GM12874 (cell line): ENCODE data around the gene TPBG.

Experiments
- CTCF ChIP-seq: IDR thresholded peaks from 2 replicates; pipeline ENCODE4 v1.5.1; 2011; ENCODE audit warnings: low read depth, mild to moderate bottlenecking, control low read depth, low read length, moderate library complexity; ENCODE audit not compliant: insufficient read depth

TPBG gene

DNA sequence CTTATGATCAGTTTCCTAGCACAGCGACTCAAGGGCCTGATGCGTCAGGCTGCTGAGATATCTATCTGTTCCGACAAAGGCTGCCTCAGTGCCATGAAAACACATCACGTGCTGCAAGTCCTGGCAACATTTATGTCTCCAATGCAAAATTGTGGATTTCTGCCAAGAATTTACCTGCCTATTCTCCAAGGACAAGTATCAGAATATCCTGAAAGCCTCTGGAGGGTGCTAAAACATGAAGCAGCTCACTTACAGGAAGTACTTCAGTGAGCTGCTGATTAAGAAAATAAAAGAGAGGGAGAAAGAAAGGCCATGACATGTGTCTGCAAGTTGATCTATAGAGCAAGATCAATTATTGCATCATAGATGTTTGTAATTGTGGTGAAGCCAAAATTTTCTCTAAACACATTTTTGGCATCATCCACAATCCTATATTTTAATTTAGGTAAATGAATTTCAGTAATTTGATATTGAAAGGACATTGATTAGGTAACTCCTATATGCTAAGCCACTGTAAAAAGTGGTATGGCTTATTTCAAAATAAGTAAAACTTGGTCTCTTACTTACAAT is 25.8 kb upstream of the TPBG start:
- no peak for TF ChIP-seq CTCF

DNA sequence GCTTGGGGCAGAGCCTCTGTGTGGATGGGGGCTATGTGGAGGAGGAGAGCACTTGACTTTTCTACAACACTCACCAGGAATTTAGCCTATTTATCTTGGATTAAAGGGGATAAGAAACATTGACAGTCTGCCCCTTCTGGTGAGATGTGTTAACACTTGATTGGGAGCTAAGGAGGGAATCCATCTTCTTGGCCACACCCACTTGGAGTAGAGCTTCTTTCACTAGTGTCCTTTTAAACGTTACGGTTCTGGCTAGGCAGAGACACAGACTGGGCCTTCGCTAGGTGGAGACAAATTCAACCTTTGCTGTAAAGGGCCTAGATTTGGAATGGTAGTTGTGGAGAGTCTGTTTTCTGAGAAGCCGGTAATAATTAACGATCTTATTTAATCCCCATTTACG is 15.5 kb upstream of the TPBG start:
- TF ChIP-seq CTCF = no peak

DNA sequence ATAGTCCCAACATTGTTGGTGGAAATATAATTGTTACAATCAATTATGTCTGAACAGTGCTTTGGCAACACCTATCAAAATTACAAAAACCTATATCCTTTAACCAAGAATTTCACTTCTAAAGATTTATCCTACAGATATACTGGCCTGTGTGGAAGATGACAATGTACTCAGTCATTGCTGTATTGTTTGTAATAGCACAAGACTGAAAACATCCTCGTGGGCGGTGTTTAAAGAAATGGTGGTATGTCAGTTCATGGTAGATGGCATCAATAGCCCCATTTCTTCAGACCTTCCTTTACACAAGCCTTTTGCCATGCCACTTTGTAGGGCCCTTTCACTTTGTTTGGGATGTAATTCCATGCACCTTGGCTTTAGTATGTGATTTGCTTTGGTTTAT is 9.8 kb upstream of the TPBG start:
- no peak for TF ChIP-seq CTCF

GRCh38 chr6:82360552-82360951 is 3.1 kb upstream of the TPBG start:
- no peak for TF ChIP-seq CTCF

DNA sequence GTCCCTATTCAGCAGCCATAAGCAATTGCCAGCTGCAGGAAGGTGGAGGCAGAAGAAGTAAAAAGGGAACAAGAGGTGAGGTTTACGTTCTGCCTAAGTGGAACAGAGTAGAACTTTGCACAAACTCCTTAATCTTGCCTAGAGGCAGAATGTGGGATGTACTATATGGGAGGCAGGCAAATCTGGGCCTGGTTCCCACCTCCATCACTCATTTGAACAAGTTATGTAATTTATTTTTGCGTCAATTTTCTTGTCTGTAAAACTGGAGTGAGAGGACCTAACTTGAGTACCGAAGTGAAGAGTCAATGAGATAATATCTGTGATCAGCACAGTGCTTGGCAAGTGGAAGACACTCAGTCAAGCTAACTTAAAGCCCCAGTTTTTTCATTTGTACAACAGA is 2.0 kb upstream of the TPBG start:
- TF ChIP-seq CTCF = no peak

GRCh38 chr6:82362144-82362543 is 1.5 kb upstream of the TPBG start:
- no peak for TF ChIP-seq CTCF

DNA sequence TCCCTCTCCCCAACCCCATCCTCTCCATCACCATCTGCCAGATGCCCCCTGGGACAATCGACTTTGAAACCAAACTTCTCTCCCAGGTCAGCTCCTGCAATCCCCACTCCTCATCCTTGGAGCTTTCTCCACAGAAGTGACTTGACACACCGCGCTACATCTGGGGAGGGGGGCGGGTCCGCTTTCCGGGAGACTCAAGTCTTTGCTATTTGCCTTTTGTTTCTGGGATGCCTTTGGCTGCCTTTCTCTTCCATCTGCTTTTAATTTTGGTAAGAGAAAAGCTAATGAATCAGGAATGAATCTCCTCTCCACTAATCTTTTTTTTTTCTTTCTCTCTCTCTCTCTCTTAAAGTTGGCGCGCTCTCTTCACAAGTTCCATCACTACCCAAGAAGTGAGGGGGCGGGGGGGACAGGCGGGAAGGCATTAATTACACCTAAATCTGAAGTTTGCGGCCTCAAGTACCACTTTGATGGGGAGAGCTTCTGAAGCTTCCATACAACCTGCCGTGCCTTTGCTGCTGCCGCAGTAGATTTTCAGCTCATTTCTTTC is 664 bp upstream of the TPBG start:
- TF ChIP-seq CTCF = no peak
